Measurements from ENCODE around the gene RPUSD1.
"Not testable (repeated sequence)": the region's sequence is repeated elsewhere in the genome, so short reads cannot be mapped to it uniquely, and the experiment has no call there.

RPUSD1 gene

DNA sequence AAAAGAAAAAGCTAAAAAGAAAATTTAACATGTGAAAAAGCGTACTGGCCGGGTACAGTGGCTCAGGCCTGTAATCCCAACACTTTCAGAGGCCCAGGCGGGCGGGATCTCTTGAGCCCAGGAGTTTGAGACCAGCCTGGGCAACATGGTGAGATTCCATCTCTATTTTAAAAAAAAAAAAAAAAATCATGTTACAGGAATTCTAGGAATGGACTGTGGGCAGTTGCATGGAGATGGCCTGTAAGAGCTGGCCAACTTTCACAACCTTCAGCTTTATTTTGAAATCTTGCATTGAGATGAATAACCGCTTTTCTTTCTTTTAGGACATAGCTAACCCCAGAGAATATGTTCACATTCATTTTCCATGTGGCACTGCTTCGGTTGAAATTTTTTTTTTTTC, 39.2 kb downstream of the RPUSD1 start:
- Histone ChIP-seq H3K4me3 (ENCODE audit: low read depth, low read length) (no peak overlapping the region), H3K27ac (no peak overlapping the region), H3K36me3 (no peaks in the 10 kb centered on the region), H3K27me3 (ENCODE audit: insufficient read depth, low read depth, severe bottlenecking) (no peaks in the 10 kb centered on the region), H3K9me3 (ENCODE audit: severe bottlenecking) (no peaks in the 10 kb centered on the region)
- no peak for DNase-seq
- TF ChIP-seq, protein P1, sequence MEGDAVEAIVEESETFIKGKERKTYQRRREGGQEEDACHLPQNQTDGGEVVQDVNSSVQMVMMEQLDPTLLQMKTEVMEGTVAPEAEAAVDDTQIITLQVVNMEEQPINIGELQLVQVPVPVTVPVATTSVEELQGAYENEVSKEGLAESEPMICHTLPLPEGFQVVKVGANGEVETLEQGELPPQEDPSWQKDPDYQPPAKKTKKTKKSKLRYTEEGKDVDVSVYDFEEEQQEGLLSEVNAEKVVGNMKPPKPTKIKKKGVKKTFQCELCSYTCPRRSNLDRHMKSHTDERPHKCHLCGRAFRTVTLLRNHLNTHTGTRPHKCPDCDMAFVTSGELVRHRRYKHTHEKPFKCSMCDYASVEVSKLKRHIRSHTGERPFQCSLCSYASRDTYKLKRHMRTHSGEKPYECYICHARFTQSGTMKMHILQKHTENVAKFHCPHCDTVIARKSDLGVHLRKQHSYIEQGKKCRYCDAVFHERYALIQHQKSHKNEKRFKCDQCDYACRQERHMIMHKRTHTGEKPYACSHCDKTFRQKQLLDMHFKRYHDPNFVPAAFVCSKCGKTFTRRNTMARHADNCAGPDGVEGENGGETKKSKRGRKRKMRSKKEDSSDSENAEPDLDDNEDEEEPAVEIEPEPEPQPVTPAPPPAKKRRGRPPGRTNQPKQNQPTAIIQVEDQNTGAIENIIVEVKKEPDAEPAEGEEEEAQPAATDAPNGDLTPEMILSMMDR (IDR thresholded peaks at IDR 0.05; ENCODE audit: low read depth, low read length), result no peak

DNA sequence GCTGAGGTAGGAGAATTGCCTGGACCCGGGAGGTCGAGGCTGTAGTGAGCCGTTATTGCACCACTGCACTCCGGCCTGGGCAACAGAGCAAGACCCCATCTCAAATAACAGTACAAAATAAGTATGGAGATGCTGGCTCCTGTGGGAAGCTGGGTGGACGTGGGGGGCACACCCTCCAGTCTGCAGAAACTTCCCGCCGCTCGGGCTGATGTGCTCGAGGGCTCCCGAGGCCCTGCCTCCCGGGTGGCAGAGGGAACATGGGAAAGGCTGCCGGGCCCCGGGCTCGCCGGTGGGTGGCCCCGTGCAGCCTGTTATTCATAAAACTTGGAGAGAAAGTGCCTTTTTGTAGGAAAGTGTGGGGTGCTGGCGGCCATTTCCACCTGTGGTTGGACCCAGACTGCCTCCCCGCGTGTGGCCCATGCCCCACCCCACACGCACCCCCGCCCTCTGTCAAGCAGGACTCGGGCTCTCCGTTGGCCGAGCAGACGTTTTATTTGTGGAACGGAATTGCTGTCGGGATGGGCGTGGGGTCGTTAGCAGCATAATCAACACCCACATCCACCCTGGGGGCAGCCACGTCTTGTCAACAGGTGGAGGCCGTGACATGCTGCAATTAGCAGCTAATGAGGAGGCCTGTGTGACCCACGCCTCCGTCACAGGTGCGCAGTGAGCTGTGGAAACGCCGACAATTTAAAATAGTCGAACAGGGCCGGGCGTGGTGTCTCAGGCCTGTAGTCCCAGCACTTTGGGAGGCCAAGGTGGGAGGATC, 40.0 kb downstream of the RPUSD1 start:
- DNase-seq, result no peak
- no peak overlapping the region for H3K27ac ChIP-seq
- no peaks in the 10 kb centered on the region for H3K27me3 ChIP-seq (ENCODE audit: insufficient read depth, low read depth, severe bottlenecking)
- TF ChIP-seq, protein P1 (IDR thresholded peaks at IDR 0.05; ENCODE audit: low read depth, low read length), result no peak
- no peak overlapping the region for H3K4me3 ChIP-seq (ENCODE audit: low read depth, low read length)
- H3K36me3 ChIP-seq, result no peaks in the 10 kb centered on the region
- H3K9me3 ChIP-seq (ENCODE audit: severe bottlenecking), result no peaks in the 10 kb centered on the region

DNA sequence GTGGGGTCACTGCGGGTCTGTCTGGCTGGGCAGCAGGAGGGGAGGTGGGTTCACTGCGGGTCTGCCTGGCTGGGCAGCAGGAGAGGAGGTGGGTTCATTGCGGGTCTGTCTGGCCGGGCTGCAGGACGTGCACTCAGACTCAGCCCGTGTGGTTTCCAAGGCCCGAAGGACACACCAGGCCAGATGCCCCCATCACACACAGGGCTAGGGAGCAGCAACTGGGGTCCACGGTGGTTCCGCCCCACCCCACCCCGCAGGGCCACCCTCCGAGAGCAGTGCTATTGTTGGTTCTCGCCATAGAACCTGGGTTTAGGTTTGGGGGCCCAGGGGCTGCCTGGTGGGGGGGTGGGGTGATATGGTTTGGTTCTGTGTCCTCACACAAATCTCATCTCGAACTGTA, 41.5 kb downstream of the RPUSD1 start:
- Histone ChIP-seq H3K27ac (peak overlapping the region; percentile 47), H3K27me3 (ENCODE audit: insufficient read depth, low read depth, severe bottlenecking) (no peaks in the 10 kb centered on the region), H3K9me3 (ENCODE audit: severe bottlenecking) (no peaks in the 10 kb centered on the region), H3K4me3 (ENCODE audit: low read depth, low read length) (no peak overlapping the region), H3K36me3 (no peaks in the 10 kb centered on the region)
- DNase-seq, result no peak
- TF ChIP-seq, protein P1 (IDR thresholded peaks at IDR 0.05; ENCODE audit: low read depth, low read length), result no peak

DNA sequence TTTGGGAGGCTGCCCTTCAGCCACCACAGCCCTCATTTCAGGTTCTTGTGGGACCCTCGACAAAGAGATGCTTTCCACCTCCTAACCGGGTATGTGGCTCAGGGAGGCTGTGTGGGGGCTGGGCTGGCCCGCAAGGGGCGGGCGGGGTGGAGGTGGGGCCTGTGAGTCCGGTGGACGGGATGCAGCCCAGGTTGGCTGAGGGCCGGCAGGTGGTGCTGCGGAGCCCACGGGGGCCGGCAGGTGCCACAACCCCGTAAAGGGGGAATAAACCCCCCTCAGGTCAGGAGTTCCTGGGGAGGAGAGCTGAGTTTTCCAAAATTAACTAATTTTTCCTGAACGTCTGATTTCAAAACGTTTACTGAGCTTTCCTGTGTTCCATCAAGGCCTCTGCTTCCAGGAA, 42.4 kb downstream of the RPUSD1 start:
- TF ChIP-seq, protein P1 (IDR thresholded peaks at IDR 0.05; ENCODE audit: low read depth, low read length), result peak; percentile 77
- H3K9me3 ChIP-seq (ENCODE audit: severe bottlenecking), result no peaks in the 10 kb centered on the region
- H3K27ac ChIP-seq, result peak overlapping the region; percentile 53; the same call in 1 of the 2 replicates
- H3K4me3 ChIP-seq (ENCODE audit: low read depth, low read length), result peak overlapping the region; percentile 9; the same call in 1 of the 2 replicates
- H3K27me3 ChIP-seq (ENCODE audit: insufficient read depth, low read depth, severe bottlenecking), result no peaks in the 10 kb centered on the region
- DNase-seq, result peak; percentile 86
- H3K36me3 ChIP-seq, result no peaks in the 10 kb centered on the region

DNA sequence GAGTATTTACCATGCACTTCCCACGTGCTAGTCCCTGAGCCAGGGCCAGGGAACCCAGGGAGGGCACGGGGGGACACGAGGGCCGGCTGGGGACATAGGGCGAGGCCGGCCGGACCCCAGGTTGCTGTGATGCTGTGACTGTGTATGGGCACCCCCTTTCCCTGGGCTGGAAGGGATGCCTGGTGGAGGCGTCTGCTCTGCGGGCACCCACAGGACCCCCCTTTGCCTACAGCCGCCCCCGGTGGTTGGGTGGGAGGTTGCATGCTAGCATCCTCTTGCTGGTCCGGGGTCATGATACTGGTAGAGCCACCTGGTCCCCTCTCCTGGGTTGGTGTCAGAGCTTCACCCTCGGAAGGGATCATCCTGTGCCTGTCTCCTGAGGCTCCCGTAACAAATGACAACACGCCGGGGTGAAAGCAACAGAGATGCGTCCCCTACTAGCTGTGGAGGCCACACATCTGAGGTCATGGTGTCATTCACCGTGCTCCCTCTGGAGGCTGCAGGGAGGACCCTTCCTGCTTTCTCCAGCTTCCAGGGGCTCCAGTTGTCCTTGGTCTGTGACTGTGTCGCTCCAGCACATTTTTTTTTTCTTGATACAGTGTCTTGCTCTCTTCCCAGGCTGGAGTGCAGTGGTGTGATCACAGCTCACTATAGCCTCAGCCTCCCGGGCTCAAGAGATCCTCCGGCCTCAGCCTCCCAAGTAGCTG, 44.2 kb downstream of the RPUSD1 start:
- Histone ChIP-seq H3K36me3 (peaks cover 4% of the 10 kb centered on the region), H3K4me3 (ENCODE audit: low read depth, low read length) (no peak overlapping the region), H3K27ac (no peak overlapping the region), H3K27me3 (ENCODE audit: insufficient read depth, low read depth, severe bottlenecking) (no peaks in the 10 kb centered on the region), H3K9me3 (ENCODE audit: severe bottlenecking) (no peaks in the 10 kb centered on the region)
- DNase-seq, result no peak
- TF ChIP-seq, protein P1 (IDR thresholded peaks at IDR 0.05; ENCODE audit: low read depth, low read length), result peak; percentile 40; the same call in 1 of the 2 replicates

DNA sequence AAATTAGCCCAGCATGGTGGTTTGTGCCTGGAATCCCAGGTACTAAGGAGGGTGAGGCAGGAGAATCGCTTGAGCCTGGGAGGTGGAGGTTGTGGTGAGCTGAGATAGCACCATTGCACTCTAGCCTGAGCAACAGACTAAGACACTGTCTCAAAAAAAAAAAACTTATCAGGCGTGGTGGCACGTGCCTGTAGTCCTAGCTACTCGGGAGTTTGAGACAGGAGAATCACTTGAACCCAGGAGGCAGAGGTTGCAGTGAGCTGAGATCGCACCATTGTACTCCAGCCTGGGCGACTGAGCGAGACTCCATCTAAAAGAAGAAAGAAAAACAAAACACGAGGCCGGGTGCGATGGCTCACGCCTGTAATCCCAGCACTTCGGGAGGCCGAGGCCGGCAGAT, 45.3 kb downstream of the RPUSD1 start:
- H3K4me3 ChIP-seq (ENCODE audit: low read depth, low read length); H3K36me3 ChIP-seq; H3K27ac ChIP-seq; DNase-seq; H3K27me3 ChIP-seq (ENCODE audit: insufficient read depth, low read depth, severe bottlenecking); H3K9me3 ChIP-seq (ENCODE audit: severe bottlenecking): not testable (repeated sequence)

Data from WERI-Rb-1 (cell line).